H1 (cell line): ENCODE data around the gene CHN2. TPM values are rescaled to one million over a fixed set of nuclear protein-coding genes. Genes with fewer than 3 reads are reported as not detected.

ENCODE experiments used
- CTCF ChIA-PET: fragments of 300-600 bp; sonication (Branson Sonifier 250); formaldehyde crosslinking; loops from one replicate; lab custom pipeline; 2021; ENCODE audit not compliant: partially characterized antibody; lab: Charles Lee
- POLR2A ChIA-PET: fragments of 300-600 bp; sonication (Branson Sonifier 250); formaldehyde crosslinking; loops from one replicate; lab custom pipeline; 2021; ENCODE audit warnings: inconsistent platforms; ENCODE audit not compliant: partially characterized antibody; lab: Charles Lee
- DNase-seq, 2 experiments: peaks; one replicate each; pipeline versions ENCODE4 v3.0.0 to v3.0.0-alpha.2; 2010 to 2022; ENCODE audit warnings: low spot score in 2 of 2, low read depth in 1 of 2, mixed read lengths in 1 of 2
- FAIRE-seq: peaks from 2 replicates; lab custom pipeline; 2011; peaks lifted over from hg19 to GRCh38; lab: Jason Lieb, UNC
- H2AFZ ChIP-seq: 2 replicates; pipeline ENCODE4 v1.8.1; 2012; ENCODE audit warnings: low read length, inconsistent platforms
- H2AK5ac ChIP-seq: 2 replicates; pipeline ENCODE4 v1.6.1; 2013; ENCODE audit warnings: low read depth, low read length
- H2BK120ac ChIP-seq: replicated peaks from 2 replicates; pipeline ENCODE3; 2013; ENCODE audit warnings: low read depth, low read length, inconsistent platforms
- H2BK12ac ChIP-seq: 2 replicates; pipeline ENCODE4 v1.6.1; 2013; ENCODE audit warnings: low read depth, low read length
- H2BK15ac ChIP-seq: 2 replicates; pipeline ENCODE4 v1.6.1; 2013; ENCODE audit warnings: low read length
- H2BK20ac ChIP-seq: 2 replicates; pipeline ENCODE4 v1.6.1; 2013; ENCODE audit warnings: low read length
- H2BK5ac ChIP-seq: 2 replicates; pipeline ENCODE4 v1.6.1; 2013; ENCODE audit warnings: low read depth, low read length
- H3K14ac ChIP-seq: 2 replicates; pipeline ENCODE4 v1.6.1; 2013; ENCODE audit warnings: inconsistent platforms; ENCODE audit not compliant: insufficient read length
- H3K18ac ChIP-seq: 2 replicates; pipeline ENCODE4 v1.6.1; 2013; ENCODE audit warnings: low read length; ENCODE audit errors: extremely low read depth
- H3K23ac ChIP-seq: 2 replicates; pipeline ENCODE4 v1.6.1; 2013; ENCODE audit warnings: inconsistent platforms; ENCODE audit not compliant: insufficient read length
- H3K23me2 ChIP-seq: 2 replicates; pipeline ENCODE4 v1.6.1; 2013; ENCODE audit warnings: low read depth, low read length
- H3K27ac ChIP-seq: 2 replicates; pipeline ENCODE4 v1.6.1; 2011; ENCODE audit warnings: low read depth, low read length, inconsistent platforms
- H3K27me3 ChIP-seq, 4 experiments: replicated peaks in 1 of 4; 1 replicate in 1 of 4; 2 replicates in 3 of 4; pipeline versions ENCODE4 v1.6.1 to v1.8.1; 2011 to 2013; ENCODE audit warnings: low read length in 3 of 4, mild to moderate bottlenecking in 3 of 4, inconsistent platforms in 2 of 4, mixed read lengths in 2 of 4, moderate library complexity in 1 of 4; ENCODE audit not compliant: control insufficient read depth in 3 of 4, insufficient read depth in 3 of 4; ENCODE audit errors: extremely low read depth in 1 of 4
- H3K36me3 ChIP-seq, 4 experiments: 2 replicates each; pipeline versions ENCODE4 v1.6.1 to v1.8.1; 2011 to 2013; ENCODE audit warnings: mild to moderate bottlenecking in 4 of 4, low read length in 3 of 4, moderate library complexity in 2 of 4, control low read depth in 1 of 4, inconsistent platforms in 1 of 4; ENCODE audit not compliant: insufficient read depth in 4 of 4, control insufficient read depth in 2 of 4
- H3K4ac ChIP-seq: replicated peaks from 2 replicates; pipeline ENCODE3; 2013; ENCODE audit warnings: low read length, low read depth, mixed read lengths, inconsistent platforms; ENCODE audit not compliant: insufficient read length
- H3K4me1 ChIP-seq, 4 experiments: replicated peaks in 1 of 4; 1 replicate in 1 of 4; 2 replicates in 3 of 4; pipeline versions ENCODE4 v1.6.1 to v1.8.1; 2011 to 2013; ENCODE audit warnings: low read length in 3 of 4, inconsistent platforms in 2 of 4, mixed read lengths in 1 of 4; ENCODE audit not compliant: insufficient read depth in 4 of 4, control insufficient read depth in 3 of 4
- H3K4me2 ChIP-seq, 2 experiments: 2 replicates each; pipeline versions ENCODE4 v1.6.1 to v1.8.1; 2011 to 2013; ENCODE audit warnings: low read depth in 2 of 2, low read length in 2 of 2, control low read depth in 1 of 2, inconsistent platforms in 1 of 2, mild to moderate bottlenecking in 1 of 2; ENCODE audit not compliant: insufficient read depth in 1 of 2
- H3K4me3 ChIP-seq, 4 experiments: fragments of 200-600, 300-600 bp in 1 of 4; sonication (generic), shearing (Covaris generic), sonication (Bioruptor Twin) in 1 of 4; 2 replicates each; pipeline versions ENCODE4 v1.5.1 to v1.8.1; 2011 to 2016; ENCODE audit warnings: low read length in 4 of 4, low read depth in 3 of 4, control low read depth in 2 of 4, inconsistent platforms in 2 of 4, mild to moderate bottlenecking in 2 of 4, mixed read lengths in 1 of 4, moderate library complexity in 1 of 4; ENCODE audit not compliant: insufficient read depth in 2 of 4; ENCODE audit errors: extremely low read depth in 1 of 4
- H3K56ac ChIP-seq: replicated peaks from 2 replicates; pipeline ENCODE3; 2013; ENCODE audit warnings: low read depth, mild to moderate bottlenecking, mixed read lengths, low read length, inconsistent platforms; ENCODE audit not compliant: insufficient read length
- H3K79me1 ChIP-seq: 2 replicates; pipeline ENCODE4 v1.6.1; 2013; ENCODE audit warnings: low read depth, low read length, control low read depth
- H3K79me2 ChIP-seq, 2 experiments: 2 replicates each; pipeline versions ENCODE4 v1.6.1 to v1.8.1; 2012 to 2013; ENCODE audit warnings: low read length in 2 of 2, mild to moderate bottlenecking in 2 of 2, inconsistent platforms in 1 of 2; ENCODE audit not compliant: insufficient read depth in 2 of 2, control insufficient read depth in 1 of 2
- H3K9ac ChIP-seq, 4 experiments: replicated peaks in 1 of 4; 1 replicate in 1 of 4; 2 replicates in 3 of 4; pipeline versions ENCODE4 v1.6.1 to v1.8.1; 2011 to 2013; ENCODE audit warnings: low read depth in 3 of 4, low read length in 3 of 4, control low read depth in 2 of 4, mild to moderate bottlenecking in 2 of 4, moderate library complexity in 2 of 4, inconsistent platforms in 1 of 4; ENCODE audit errors: extremely low read depth in 1 of 4
- H3K9me3 ChIP-seq, 2 experiments: 2 replicates each; pipeline versions ENCODE4 v1.6.1 to v1.8.1; 2012 to 2013; ENCODE audit warnings: mild to moderate bottlenecking in 2 of 2, moderate library complexity in 2 of 2, control low read depth in 1 of 2, inconsistent platforms in 1 of 2, low read depth in 1 of 2, low read length in 1 of 2, mixed read lengths in 1 of 2; ENCODE audit not compliant: insufficient read depth in 2 of 2
- H4K20me1 ChIP-seq, 2 experiments: replicated peaks in 1 of 2; 2 replicates each; pipeline versions ENCODE3 to v1.8.1; 2011 to 2013; ENCODE audit warnings: inconsistent platforms in 2 of 2, low read length in 2 of 2, mild to moderate bottlenecking in 1 of 2; ENCODE audit not compliant: insufficient read depth in 2 of 2, control insufficient read depth in 1 of 2
- H4K5ac ChIP-seq: 2 replicates; pipeline ENCODE4 v1.6.1; 2013; ENCODE audit warnings: low read length, low read depth, mixed read lengths, inconsistent platforms; ENCODE audit not compliant: insufficient read length
- H4K8ac ChIP-seq: 2 replicates; pipeline ENCODE4 v1.8.0; 2013; ENCODE audit warnings: mild to moderate bottlenecking, moderate library complexity, low read length, inconsistent platforms; ENCODE audit not compliant: insufficient read depth; ENCODE audit errors: extremely low read depth
- H4K91ac ChIP-seq: replicated peaks from 2 replicates; pipeline ENCODE3; 2013; ENCODE audit warnings: low read length, mixed read lengths, inconsistent platforms; ENCODE audit not compliant: insufficient read length
- E2F6 ChIP-seq: IDR thresholded peaks from 2 replicates; pipeline ENCODE4 v1.6.1; 2012; ENCODE audit warnings: inconsistent platforms
- EP300 ChIP-seq, 2 experiments: IDR thresholded peaks; 1 replicate in 1 of 2; 2 replicates in 1 of 2; pipeline ENCODE4 v1.6.1; 2011 to 2012; ENCODE audit warnings: low read depth in 2 of 2, low read length in 2 of 2, mild to moderate bottlenecking in 2 of 2, borderline replicate concordance in 1 of 2, inconsistent platforms in 1 of 2, moderate library complexity in 1 of 2
- RXRA ChIP-seq: IDR thresholded peaks from 2 replicates; pipeline ENCODE4 v1.6.1; 2011; ENCODE audit warnings: low read depth, mild to moderate bottlenecking, low read length, moderate library complexity; ENCODE audit not compliant: insufficient read depth
- TEAD4 ChIP-seq: IDR thresholded peaks from 2 replicates; pipeline ENCODE4 v1.6.1; 2012; ENCODE audit warnings: low read depth, low read length, inconsistent platforms, mixed read lengths
- WGBS, 2 experiments: shearing (Covaris generic) in 1 of 2; methylation state at CpG; one replicate each; pipeline versions ENCODE4 v1.1.6 to v1.1.7; 2013 to 2015; ENCODE audit warnings: low lambda C conversion rate in 2 of 2, mixed read lengths in 2 of 2, inconsistent platforms in 1 of 2, low coverage in 1 of 2, missing lambda C conversion rate in 1 of 2; ENCODE audit not compliant: insufficient replicate concordance in 2 of 2, insufficient coverage in 1 of 2, insufficient read length in 1 of 2; ENCODE audit errors: extremely low coverage in 1 of 2, missing lambda C conversion rate in 1 of 2; 5-methylcytosine and 5-hydroxymethylcytosine counted together
- polyA plus RNA-seq, 7 experiments: library from polyadenylated mRNA; depleted of rRNA in 3 of 7; stranded (reverse) in 5 of 7; unstranded in 2 of 7; fragments of >200 nt in 5 of 7; fragments of 200-250 nt in 2 of 7; gene quantifications; 1 replicate in 5 of 7; 2 replicates in 1 of 7; 4 replicates in 1 of 7; pipeline versions ENCODE4 v1.2.1 to v1.2.3, GENCODE V29; 2011 to 2013; ENCODE audit warnings: missing spikeins in 2 of 7, mixed read lengths in 2 of 7
- total RNA-seq: library from RNA; stranded (reverse); fragmentation: NEBNext Ultra II Directional; extraction: Animal tissue kit (Norgen Biotek cat#: 25700); gene quantifications from 2 replicates; pipeline ENCODE4 v1.2.1, GENCODE V29; 2021

Gene CHN2
- total and polyA plus RNA-seq, 2 of the 8 experiments (the other 6 are each of a cell fraction or from before 2014, with no cell fraction given): 2.9 to 4.8 TPM

- Histone ChIP-seq H2BK20ac (no peak overlapping the region), H3K36me3 (no peaks in the 10 kb centered on the region), H3K4me2 (no peak overlapping the region), H3K27me3 (no peaks in the 10 kb centered on the region), H2BK12ac (no peak overlapping the region), H2AK5ac (no peak overlapping the region), H3K4me1 (no peaks in the 10 kb centered on the region), H3K23me2 (no peaks in the 10 kb centered on the region), H4K5ac (no peak overlapping the region), H4K20me1 (no peaks in the 10 kb centered on the region), H3K18ac (no peak overlapping the region), H3K79me1 (no peaks in the 10 kb centered on the region), H2BK120ac (no peak overlapping the region), H3K14ac (no peak overlapping the region), H2BK5ac (no peak overlapping the region), H2BK15ac (no peak overlapping the region), H3K27ac (no peak overlapping the region), H3K4ac (no peak overlapping the region), H2AFZ (no peak overlapping the region), H4K91ac (no peak overlapping the region), H3K23ac (no peak overlapping the region), H3K79me2 (no peaks in the 10 kb centered on the region), H3K4me3 (no peak overlapping the region), H3K9me3 (no peaks in the 10 kb centered on the region), H4K8ac (peak overlapping the region; percentile 38; the same call in 1 of the 2 replicates), H3K9ac (no peak overlapping the region), H3K56ac (no peak overlapping the region)
- FAIRE-seq: no peak
- CTCF ChIA-PET: interaction anchor here (0.7 to 2.4 kb wide), 6 partner anchors 9 to 668 kb away, joined by 3 to 11 read pairs (median 4); no protein-coding TSS in a partner anchor
- 80% methylated on average over 5 of the region's 5 CpGs; no CpG with 5 or more reads in 1 of the 2 experiments for WGBS, 2 experiments
- POLR2A ChIA-PET: interaction anchor here (0.9 kb wide), 1 partner anchor 130 kb away, joined by 3 read pairs; no protein-coding TSS in a partner anchor
- DNase-seq: no peak
- TF ChIP-seq TEAD4 (no peak), RXRA (no peak), E2F6 (no peak), EP300 (IDR thresholded peaks at IDR 0.05; ENCODE audit: borderline replicate concordance in 1 of 2, low read depth in 2 of 2, low read length in 2 of 2) (no peak)
Measured at GRCh38 chr7:29422829-29423228, 228.3 kb downstream of the CHN2 start.
